Brain microvascular endothelial cell (primary cell): ENCODE results near the gene TMEM131.

Experiments
- DNase-seq: peaks from one replicate; pipeline ENCODE4 v3.0.0-alpha.2; 2020
- H3K27ac ChIP-seq: fragments of 250-450 bp; sonication (Bioruptor Pico); 2 replicates; pipeline ENCODE4 v1.5.1; 2020; ENCODE audit warnings: mild to moderate bottlenecking, moderate library complexity
- H3K27me3 ChIP-seq: fragments of 250-450 bp; sonication (Bioruptor Pico); replicated peaks from 2 replicates; pipeline ENCODE4 v1.5.1; 2020; ENCODE audit warnings: mild to moderate bottlenecking
- H3K36me3 ChIP-seq: fragments of 250-450 bp; sonication (Bioruptor Pico); replicated peaks from 2 replicates; pipeline ENCODE4 v1.5.1; 2020; ENCODE audit warnings: mild to moderate bottlenecking
- H3K4me3 ChIP-seq: 2 replicates; pipeline ENCODE4 v1.5.1; 2011; ENCODE audit warnings: low read depth, mild to moderate bottlenecking, control low read depth, low read length, moderate library complexity
- in situ Hi-C: cut with HindIII; loops from 2 replicates; pipeline ENCODE4 v1.10.0; 2017; ENCODE audit warnings: low sequenced_read_pairs, low pct_ligation_motif_present
- TF ChIP-seq, protein P1 (sequence below): IDR thresholded peaks from 2 replicates; pipeline ENCODE4 v1.5.1; 2011; ENCODE audit warnings: low read depth, mild to moderate bottlenecking, moderate library complexity, low read length, control low read depth, inconsistent platforms; ENCODE audit errors: missing control alignments

The TMEM131 gene

DNA sequence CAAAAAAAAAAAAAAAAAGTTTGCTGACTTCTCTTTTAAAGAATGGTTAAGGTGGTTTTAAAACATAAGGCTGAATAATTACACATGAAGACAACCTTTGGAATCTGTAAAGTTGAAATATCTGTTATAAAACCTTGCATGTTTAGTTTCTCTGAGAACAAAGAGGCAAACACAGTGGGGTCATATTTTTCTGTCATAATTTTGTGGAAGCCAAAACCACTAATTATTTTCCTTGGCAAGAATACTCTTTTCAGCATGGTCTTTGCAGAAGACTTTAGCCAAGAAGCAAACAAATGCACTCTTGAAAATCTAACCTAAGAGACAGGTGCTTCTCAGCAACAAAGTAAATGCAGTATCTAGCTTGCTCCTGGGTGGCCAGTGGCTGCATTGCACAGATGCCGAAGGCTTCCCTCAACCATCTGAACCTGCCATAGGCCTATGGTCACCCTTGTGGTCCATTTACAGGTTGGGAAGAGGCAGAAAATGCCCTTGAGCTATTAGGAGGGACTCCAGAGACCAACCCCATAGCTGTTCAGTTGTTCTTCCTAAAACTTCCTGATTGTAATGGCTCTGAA lies 237.5 kb downstream of the TMEM131 start:
- Histone ChIP-seq H3K36me3 (peaks cover 29% of the 10 kb centered on the region), H3K27me3 (no peaks in the 10 kb centered on the region), H3K27ac (no peak overlapping the region), H3K4me3 (no peak overlapping the region)
- no peak for DNase-seq
- in situ Hi-C loops, result no loop called here
- TF ChIP-seq, protein P1, sequence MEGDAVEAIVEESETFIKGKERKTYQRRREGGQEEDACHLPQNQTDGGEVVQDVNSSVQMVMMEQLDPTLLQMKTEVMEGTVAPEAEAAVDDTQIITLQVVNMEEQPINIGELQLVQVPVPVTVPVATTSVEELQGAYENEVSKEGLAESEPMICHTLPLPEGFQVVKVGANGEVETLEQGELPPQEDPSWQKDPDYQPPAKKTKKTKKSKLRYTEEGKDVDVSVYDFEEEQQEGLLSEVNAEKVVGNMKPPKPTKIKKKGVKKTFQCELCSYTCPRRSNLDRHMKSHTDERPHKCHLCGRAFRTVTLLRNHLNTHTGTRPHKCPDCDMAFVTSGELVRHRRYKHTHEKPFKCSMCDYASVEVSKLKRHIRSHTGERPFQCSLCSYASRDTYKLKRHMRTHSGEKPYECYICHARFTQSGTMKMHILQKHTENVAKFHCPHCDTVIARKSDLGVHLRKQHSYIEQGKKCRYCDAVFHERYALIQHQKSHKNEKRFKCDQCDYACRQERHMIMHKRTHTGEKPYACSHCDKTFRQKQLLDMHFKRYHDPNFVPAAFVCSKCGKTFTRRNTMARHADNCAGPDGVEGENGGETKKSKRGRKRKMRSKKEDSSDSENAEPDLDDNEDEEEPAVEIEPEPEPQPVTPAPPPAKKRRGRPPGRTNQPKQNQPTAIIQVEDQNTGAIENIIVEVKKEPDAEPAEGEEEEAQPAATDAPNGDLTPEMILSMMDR, result no peak

DNA sequence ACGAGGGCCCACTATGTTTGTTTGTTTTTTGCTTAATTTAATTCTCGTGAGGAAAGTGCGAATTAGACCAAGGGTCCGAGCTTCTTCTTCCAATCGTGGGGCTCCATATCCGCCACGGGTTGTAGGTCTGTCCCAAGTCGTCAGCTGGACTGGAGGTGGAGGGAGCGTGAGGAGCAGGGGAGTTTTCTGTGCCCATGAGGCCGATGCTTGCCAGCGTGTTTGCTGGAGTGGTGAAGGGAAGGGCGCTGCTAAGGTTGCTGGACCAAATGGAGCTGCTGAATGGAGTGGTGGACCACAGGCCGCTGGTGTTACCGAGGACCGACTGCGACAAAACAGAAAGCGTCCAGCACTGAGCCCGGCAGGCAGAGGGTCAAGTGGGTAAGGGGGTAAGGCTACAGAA lies 238.7 kb downstream of the TMEM131 start:
- TF ChIP-seq, protein P1, result no peak
- Histone ChIP-seq H3K27me3 (no peaks in the 10 kb centered on the region), H3K36me3 (peaks cover 29% of the 10 kb centered on the region), H3K4me3 (no peak overlapping the region), H3K27ac (no peak overlapping the region)
- DNase-seq, result no peak
- in situ Hi-C loops, result no loop called here

DNA sequence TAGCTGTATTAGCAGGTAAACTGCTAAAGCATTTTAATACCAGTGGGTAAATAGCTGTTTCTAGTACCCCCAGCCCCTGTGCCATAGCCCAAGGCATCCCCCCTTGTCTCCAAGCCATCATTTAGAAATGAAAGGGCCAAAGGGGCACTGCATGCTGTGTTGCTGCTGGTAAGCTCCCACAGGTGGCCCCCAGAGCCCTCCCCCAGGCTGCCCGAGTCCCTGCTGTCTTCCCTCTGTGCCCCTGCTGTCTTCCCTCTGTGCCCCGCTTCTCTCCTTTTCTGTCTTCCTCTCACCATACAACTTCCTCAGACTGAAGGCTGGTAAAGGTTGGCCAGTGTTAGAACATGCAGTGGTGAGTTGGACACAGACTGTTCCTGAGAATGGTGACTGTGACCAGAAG lies 240.3 kb downstream of the TMEM131 start:
- in situ Hi-C loops, result no loop called here
- Histone ChIP-seq H3K27ac (no peak overlapping the region), H3K27me3 (no peaks in the 10 kb centered on the region), H3K4me3 (no peak overlapping the region), H3K36me3 (peaks cover 18% of the 10 kb centered on the region)
- no peak for DNase-seq
- TF ChIP-seq, protein P1, result no peak

DNA sequence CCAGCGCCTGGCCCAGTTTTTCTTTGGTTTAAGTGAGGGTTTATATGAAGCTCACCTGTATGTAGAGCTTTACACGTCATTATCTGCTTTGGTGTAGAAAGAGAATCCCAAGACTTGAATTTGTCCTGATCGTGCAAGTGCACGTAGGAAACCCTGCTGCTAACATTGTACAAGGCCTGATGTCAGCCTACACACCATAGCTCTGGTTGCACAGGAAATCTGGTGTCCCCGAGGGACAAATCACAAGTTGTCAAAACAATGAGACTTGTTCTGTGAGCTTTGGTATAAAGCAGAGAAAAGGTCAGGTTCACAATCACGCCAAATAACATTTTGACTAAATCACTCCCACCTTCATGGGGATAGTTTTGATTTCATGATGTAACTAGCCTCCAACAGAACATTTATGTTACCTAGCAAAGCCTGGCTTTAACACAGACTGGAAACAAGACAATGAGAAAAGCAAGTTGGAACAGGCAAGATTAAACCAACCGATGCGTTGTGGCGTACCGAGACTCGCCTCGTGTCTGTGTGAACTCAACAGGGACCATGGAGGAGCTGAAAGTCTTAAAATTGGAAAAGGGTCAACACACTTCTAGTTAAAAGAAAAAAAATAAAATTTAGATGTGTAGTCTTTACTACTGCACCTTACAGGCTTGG lies 240.9 kb downstream of the TMEM131 start:
- Histone ChIP-seq H3K36me3 (peaks cover 14% of the 10 kb centered on the region), H3K4me3 (no peak overlapping the region), H3K27me3 (no peaks in the 10 kb centered on the region), H3K27ac (no peak overlapping the region)
- TF ChIP-seq, protein P1, result no peak
- no peak for DNase-seq
- in situ Hi-C loops, result no loop called here

DNA sequence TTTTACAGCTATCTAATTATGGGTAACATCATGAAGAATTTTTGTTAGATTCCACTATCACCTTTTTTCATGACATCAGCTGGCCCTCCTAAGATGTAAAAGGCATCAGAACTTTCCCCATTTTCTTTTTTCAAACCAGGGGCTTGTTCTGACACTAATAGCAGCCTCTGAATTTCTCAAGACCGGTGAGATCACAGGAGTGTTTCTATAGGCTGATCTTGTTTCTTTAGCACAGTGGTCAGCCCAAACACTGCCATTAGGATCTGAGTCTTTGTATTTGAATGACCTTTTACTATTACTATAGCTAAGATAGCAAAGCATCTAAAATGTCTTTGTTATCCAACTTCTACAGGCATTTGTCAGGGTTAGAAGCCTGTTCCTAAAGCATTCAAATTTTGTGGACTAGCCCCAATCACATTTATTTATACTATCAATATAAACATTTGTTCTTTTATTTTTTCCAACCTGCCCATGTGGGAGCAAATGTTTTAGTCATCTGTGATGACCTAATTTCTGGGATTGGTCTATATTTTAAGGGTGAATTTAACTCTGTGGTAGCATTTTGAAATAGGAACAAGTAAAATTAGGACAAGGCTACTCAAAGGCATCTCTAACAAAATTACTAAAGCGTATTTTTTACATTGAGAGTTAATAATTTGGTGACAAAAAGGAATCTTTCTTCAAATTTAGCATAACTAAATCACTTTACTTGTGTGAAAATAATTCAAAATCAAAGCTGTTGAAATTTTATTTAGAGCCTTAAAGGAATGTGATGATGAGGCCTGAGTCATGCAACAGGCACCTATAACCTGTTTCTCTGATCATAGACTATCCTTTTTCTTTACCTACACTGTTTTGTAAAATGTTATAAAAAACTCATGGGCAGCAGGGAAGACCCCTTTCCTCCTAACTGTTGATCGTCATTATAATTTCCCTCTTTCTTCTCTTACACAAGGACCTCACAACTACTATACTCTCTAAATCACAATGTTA lies 243.1 kb downstream of the TMEM131 start:
- TF ChIP-seq, protein P1, result no peak
- in situ Hi-C loops, result no loop called here
- no peak overlapping the region for H3K27ac ChIP-seq
- H3K27me3 ChIP-seq, result no peaks in the 10 kb centered on the region
- no peak for DNase-seq
- no peak overlapping the region for H3K4me3 ChIP-seq
- peaks cover 7% of the 10 kb centered on the region for H3K36me3 ChIP-seq
